GM12864 (cell line): Measurements from ENCODE around the gene HPX.

Source experiments
- DNase-seq: peaks from one replicate; pipeline ENCODE4 v3.0.0-alpha.2; 2011; ENCODE audit warnings: low read depth
- H3K4me3 ChIP-seq: 2 replicates; pipeline ENCODE4 v1.5.1; 2011; ENCODE audit warnings: mild to moderate bottlenecking, low read depth, low read length, control low read depth
- TF ChIP-seq, protein P1 (sequence below): IDR thresholded peaks from 2 replicates; pipeline ENCODE4 v1.5.1; 2011; ENCODE audit warnings: low read depth, mild to moderate bottlenecking, moderate library complexity, low read length, control low read depth, inconsistent platforms; ENCODE audit errors: missing control alignments

HPX gene

GRCh38 chr11:6483015-6483414 is 42.2 kb upstream of the HPX start:
- TF ChIP-seq, protein P1, sequence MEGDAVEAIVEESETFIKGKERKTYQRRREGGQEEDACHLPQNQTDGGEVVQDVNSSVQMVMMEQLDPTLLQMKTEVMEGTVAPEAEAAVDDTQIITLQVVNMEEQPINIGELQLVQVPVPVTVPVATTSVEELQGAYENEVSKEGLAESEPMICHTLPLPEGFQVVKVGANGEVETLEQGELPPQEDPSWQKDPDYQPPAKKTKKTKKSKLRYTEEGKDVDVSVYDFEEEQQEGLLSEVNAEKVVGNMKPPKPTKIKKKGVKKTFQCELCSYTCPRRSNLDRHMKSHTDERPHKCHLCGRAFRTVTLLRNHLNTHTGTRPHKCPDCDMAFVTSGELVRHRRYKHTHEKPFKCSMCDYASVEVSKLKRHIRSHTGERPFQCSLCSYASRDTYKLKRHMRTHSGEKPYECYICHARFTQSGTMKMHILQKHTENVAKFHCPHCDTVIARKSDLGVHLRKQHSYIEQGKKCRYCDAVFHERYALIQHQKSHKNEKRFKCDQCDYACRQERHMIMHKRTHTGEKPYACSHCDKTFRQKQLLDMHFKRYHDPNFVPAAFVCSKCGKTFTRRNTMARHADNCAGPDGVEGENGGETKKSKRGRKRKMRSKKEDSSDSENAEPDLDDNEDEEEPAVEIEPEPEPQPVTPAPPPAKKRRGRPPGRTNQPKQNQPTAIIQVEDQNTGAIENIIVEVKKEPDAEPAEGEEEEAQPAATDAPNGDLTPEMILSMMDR = no peak
- DNase-seq = no peak
- no peak overlapping the region for H3K4me3 ChIP-seq

- TF ChIP-seq, protein P1 = no peak
- no peak for DNase-seq
- H3K4me3 ChIP-seq = peak overlapping the region; percentile 98
Measured at GRCh38 chr11:6482441-6482840, 41.7 kb upstream of the HPX start.

DNA sequence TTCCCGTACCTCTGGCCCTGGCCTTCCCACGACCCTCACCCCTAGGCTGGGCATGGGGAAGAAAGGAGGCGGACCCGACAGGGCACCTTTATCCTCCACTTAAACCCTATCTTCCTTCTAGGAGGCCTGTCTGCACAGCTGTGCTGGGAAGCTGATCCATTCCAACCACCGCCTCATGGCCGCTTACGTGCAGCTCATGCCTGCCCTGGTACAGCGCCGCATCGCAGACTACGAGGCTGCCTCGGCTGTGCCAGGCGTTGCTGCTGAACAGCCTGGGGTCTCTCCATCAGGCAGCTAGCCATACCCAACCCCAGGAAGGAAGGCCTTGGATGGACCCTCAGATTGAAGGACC is 41.1 kb upstream of the HPX start:
- peak overlapping the region; percentile 98 for H3K4me3 ChIP-seq
- TF ChIP-seq, protein P1 = no peak
- no peak for DNase-seq

- TF ChIP-seq, protein P1 = no peak
- DNase-seq = peak; percentile 93
- peak within 1 kb of the TSS; percentile 98 for H3K4me3 ChIP-seq
Measured at GRCh38 chr11:6481012-6481923, 40.5 kb upstream of the HPX start, which contains the start of the genes ARFIP2 and TIMM10B. Gene ARFIP2 (minus strand): TSS chr11:6481331. CDS start chr11:6480421, 910 bp downstream. Gene TIMM10B (plus strand): TSS chr11:6481501. CDS start chr11:6481517, 16 bp downstream.

DNA sequence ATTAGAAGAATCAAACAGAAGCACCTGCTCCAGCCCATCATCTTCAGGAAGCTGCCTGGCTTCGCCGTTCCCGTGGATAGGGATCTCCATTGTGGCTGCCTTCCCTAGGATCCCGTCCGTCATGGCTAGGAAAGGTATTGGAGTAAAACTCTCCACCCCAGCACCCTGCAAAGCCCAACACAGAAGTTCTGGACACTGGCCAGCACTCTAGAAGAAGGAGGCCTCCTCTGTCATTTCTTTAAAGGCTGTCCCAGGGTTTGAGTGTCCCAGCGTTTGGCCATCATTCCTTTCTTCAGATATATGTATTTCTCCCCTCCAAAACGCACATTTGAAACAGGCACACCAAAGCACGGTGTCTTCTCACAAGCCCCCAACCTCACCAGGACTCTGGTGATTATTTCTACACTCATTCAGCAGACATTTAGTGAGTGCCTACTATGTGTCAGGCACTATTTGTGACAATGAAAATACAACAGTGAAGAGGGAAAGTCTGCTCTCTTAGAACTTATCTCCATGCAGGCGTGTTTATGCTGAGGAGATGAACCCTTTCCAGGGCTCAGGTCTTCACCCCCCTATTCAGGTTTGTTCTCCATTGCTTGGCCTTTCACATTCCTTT is 39.6 kb upstream of the HPX start:
- peak overlapping the region; percentile 98 for H3K4me3 ChIP-seq
- DNase-seq = no peak
- TF ChIP-seq, protein P1 = no peak

GRCh38 chr11:6476571-6476970 is 35.8 kb upstream of the HPX start:
- DNase-seq = no peak
- TF ChIP-seq, protein P1 = no peak
- H3K4me3 ChIP-seq = no peak overlapping the region
